ENCODE results near the gene PODXL2.
"Not testable (repeated sequence)": the region's sequence is repeated elsewhere in the genome, so short reads cannot be mapped to it uniquely, and the experiment has no call there.

PODXL2 gene

GRCh38 chr3:127605547-127605946 is 23.4 kb upstream of the PODXL2 start:
- not testable (repeated sequence) for H3K4me3 ChIP-seq (ENCODE audit: low read depth, low read length)

GRCh38 chr3:127606086-127606805 is 22.7 kb upstream of the PODXL2 start:
- no peak overlapping the region for H3K4me3 ChIP-seq (ENCODE audit: low read depth, low read length)

GRCh38 chr3:127606981-127607595 is 21.9 kb upstream of the PODXL2 start:
- no peak overlapping the region for H3K4me3 ChIP-seq (ENCODE audit: low read depth, low read length)

- H3K4me3 ChIP-seq (ENCODE audit: low read depth, low read length): no peak overlapping the region
Observed at GRCh38 chr3:127607675-127608361, 21.2 kb upstream of the PODXL2 start.

GRCh38 chr3:127608362-127608718 is 20.6 kb upstream of the PODXL2 start:
- no peak overlapping the region for H3K4me3 ChIP-seq (ENCODE audit: low read depth, low read length)

GRCh38 chr3:127610105-127610504 is 18.9 kb upstream of the PODXL2 start:
- no peak overlapping the region for H3K4me3 ChIP-seq (ENCODE audit: low read depth, low read length)

GRCh38 chr3:127611251-127611650 is 17.7 kb upstream of the PODXL2 start:
- H3K4me3 ChIP-seq (ENCODE audit: low read depth, low read length): no peak overlapping the region

GRCh38 chr3:127612966-127613365 is 16.0 kb upstream of the PODXL2 start:
- H3K4me3 ChIP-seq (ENCODE audit: low read depth, low read length): no peak overlapping the region

GRCh38 chr3:127613406-127613805 is 15.6 kb upstream of the PODXL2 start:
- no peak overlapping the region for H3K4me3 ChIP-seq (ENCODE audit: low read depth, low read length)

- H3K4me3 ChIP-seq (ENCODE audit: low read depth, low read length): no peak overlapping the region
Observed at GRCh38 chr3:127614928-127615589, 13.9 kb upstream of the PODXL2 start.

GRCh38 chr3:127615631-127616305 is 13.2 kb upstream of the PODXL2 start:
- H3K4me3 ChIP-seq (ENCODE audit: low read depth, low read length): no peak overlapping the region

- H3K4me3 ChIP-seq (ENCODE audit: low read depth, low read length): no peak overlapping the region
Observed at GRCh38 chr3:127616836-127617605, 12.0 kb upstream of the PODXL2 start.

GRCh38 chr3:127618891-127619290 is 10.1 kb upstream of the PODXL2 start:
- no peak overlapping the region for H3K4me3 ChIP-seq (ENCODE audit: low read depth, low read length)

- H3K4me3 ChIP-seq (ENCODE audit: low read depth, low read length): no peak overlapping the region
Observed at GRCh38 chr3:127620637-127621375, 8.2 kb upstream of the PODXL2 start.

- H3K4me3 ChIP-seq (ENCODE audit: low read depth, low read length): no peak overlapping the region
Observed at GRCh38 chr3:127622031-127622430, 7.0 kb upstream of the PODXL2 start.

- H3K4me3 ChIP-seq (ENCODE audit: low read depth, low read length): no peak overlapping the region
Observed at GRCh38 chr3:127622772-127623576, 6.0 kb upstream of the PODXL2 start.

GRCh38 chr3:127624063-127624462 is 4.9 kb upstream of the PODXL2 start:
- H3K4me3 ChIP-seq (ENCODE audit: low read depth, low read length): no peak overlapping the region

GRCh38 chr3:127625821-127626220 is 3.2 kb upstream of the PODXL2 start:
- no peak overlapping the region for H3K4me3 ChIP-seq (ENCODE audit: low read depth, low read length)

GRCh38 chr3:127628426-127628787 is 578 bp upstream of the PODXL2 start:
- H3K4me3 ChIP-seq (ENCODE audit: low read depth, low read length): no peak overlapping the region

All from iPS-11a (cell line).